Type B pancreatic cell (in vitro differentiated cells): ENCODE results near the gene SOWAHA. TPM values are rescaled to one million over a fixed set of nuclear protein-coding genes. Genes with fewer than 3 reads are reported as not detected.
A peak's percentile ranks its signal among the peaks of the same experiment; 100 is the strongest.

Experiments used
- DNase-seq: peaks from one replicate; pipeline ENCODE4 v3.0.0; 2021; ENCODE audit warnings: mixed read lengths; ENCODE audit not compliant: unreplicated experiment; ENCODE audit errors: extremely low spot score
- H3K27ac Mint-ChIP-seq: 2 replicates; pipeline ENCODE4 v1.8.0; 2021; ENCODE audit warnings: mild to moderate bottlenecking, mixed read lengths
- H3K27me3 Mint-ChIP-seq: 2 replicates; pipeline ENCODE4 v1.8.0; 2021; ENCODE audit warnings: mixed read lengths
- H3K36me3 Mint-ChIP-seq: 2 replicates; pipeline ENCODE4 v1.8.0; 2021; ENCODE audit warnings: mixed read lengths
- H3K4me1 Mint-ChIP-seq: one replicate; pipeline ENCODE4 v1.8.0; 2021; ENCODE audit warnings: mixed read lengths; ENCODE audit not compliant: unreplicated experiment
- H3K4me3 Mint-ChIP-seq: 2 replicates; pipeline ENCODE4 v1.8.0; 2021; ENCODE audit warnings: mild to moderate bottlenecking, mixed read lengths
- H3K9me3 Mint-ChIP-seq: 2 replicates; pipeline ENCODE4 v1.8.0; 2021; ENCODE audit warnings: mixed read lengths
- CTCF ChIP-seq: fragments of 200-600 bp; sonication (generic); conservative IDR thresholded peaks from 2 replicates; pipeline ENCODE4 v1.5.0; 2021; ENCODE audit warnings: antibody characterized with exemption, mild to moderate bottlenecking
- total RNA-seq: library from RNA; stranded (reverse); gene quantifications from 2 replicates; pipeline ENCODE4 v1.2.1, GENCODE V29; 2021; ENCODE audit warnings: low replicate concordance

SOWAHA gene
- total RNA-seq, 1 donor from 2014 or later, result 2.5 TPM

GRCh38 chr5:132815454-132815853 lies 2.4 kb downstream of the SOWAHA start:
- TF ChIP-seq CTCF, result no peak
- Mint-ChIP-seq H3K4me3 (peak overlapping the region; percentile 76), H3K4me1 (peaks cover 5% of the 10 kb centered on the region), H3K27me3 (peaks cover 52% of the 10 kb centered on the region), H3K9me3 (no peaks in the 10 kb centered on the region), H3K27ac (peak overlapping the region; percentile 6), H3K36me3 (no peaks in the 10 kb centered on the region)
- DNase-seq, result no peak

- H3K9me3 Mint-ChIP-seq, result no peaks in the 10 kb centered on the region
- DNase-seq, result no peak
- no peak overlapping the region for H3K4me3 Mint-ChIP-seq
- H3K36me3 Mint-ChIP-seq, result no peaks in the 10 kb centered on the region
- no peak for TF ChIP-seq CTCF
- H3K27me3 Mint-ChIP-seq, result peaks cover 46% of the 10 kb centered on the region
- H3K4me1 Mint-ChIP-seq, result peaks cover 5% of the 10 kb centered on the region
- H3K27ac Mint-ChIP-seq, result no peak overlapping the region
Measured at GRCh38 chr5:132816083-132816482, 3.0 kb downstream of the SOWAHA start.

GRCh38 chr5:132816554-132816953 lies 3.5 kb downstream of the SOWAHA start:
- DNase-seq, result no peak
- Mint-ChIP-seq H3K4me3 (no peak overlapping the region), H3K36me3 (no peaks in the 10 kb centered on the region), H3K9me3 (no peaks in the 10 kb centered on the region), H3K4me1 (peaks cover 9% of the 10 kb centered on the region), H3K27me3 (peaks cover 41% of the 10 kb centered on the region), H3K27ac (no peak overlapping the region)
- no peak for TF ChIP-seq CTCF

GRCh38 chr5:132817011-132817410 lies 3.9 kb downstream of the SOWAHA start:
- no peak overlapping the region for H3K27ac Mint-ChIP-seq
- no peaks in the 10 kb centered on the region for H3K36me3 Mint-ChIP-seq
- no peak overlapping the region for H3K4me3 Mint-ChIP-seq
- TF ChIP-seq CTCF, result no peak
- peaks cover 37% of the 10 kb centered on the region for H3K27me3 Mint-ChIP-seq
- no peak for DNase-seq
- H3K9me3 Mint-ChIP-seq, result no peaks in the 10 kb centered on the region
- H3K4me1 Mint-ChIP-seq, result peaks cover 13% of the 10 kb centered on the region

GRCh38 chr5:132819468-132819867 lies 6.4 kb downstream of the SOWAHA start:
- peaks cover 29% of the 10 kb centered on the region for H3K27me3 Mint-ChIP-seq
- no peaks in the 10 kb centered on the region for H3K9me3 Mint-ChIP-seq
- no peak overlapping the region for H3K27ac Mint-ChIP-seq
- TF ChIP-seq CTCF, result no peak
- H3K36me3 Mint-ChIP-seq, result no peaks in the 10 kb centered on the region
- H3K4me3 Mint-ChIP-seq, result no peak overlapping the region
- peaks cover 14% of the 10 kb centered on the region for H3K4me1 Mint-ChIP-seq
- DNase-seq, result no peak

- Mint-ChIP-seq H3K27me3 (peaks cover 32% of the 10 kb centered on the region), H3K4me3 (peak overlapping the region; percentile 48), H3K4me1 (peaks cover 14% of the 10 kb centered on the region), H3K27ac (no peak overlapping the region), H3K9me3 (no peaks in the 10 kb centered on the region), H3K36me3 (no peaks in the 10 kb centered on the region)
- TF ChIP-seq CTCF, result peak; percentile 96
- DNase-seq, result peak; percentile 87
Measured at GRCh38 chr5:132820162-132820754, 7.2 kb downstream of the SOWAHA start.
